Fibroblast of villous mesenchyme (primary cell): Measurements from ENCODE around the gene ADAMTSL1. TPM values are rescaled to one million over a fixed set of nuclear protein-coding genes. Genes with fewer than 3 reads are reported as not detected.
A peak's percentile ranks its signal among the peaks of the same experiment; 100 is the strongest.

Source experiments
- DNase-seq: peaks from one replicate; pipeline ENCODE4 v3.0.0-alpha.2; 2010; ENCODE audit warnings: low read depth
- H3K4me3 ChIP-seq: 2 replicates; pipeline ENCODE4 v1.5.1; 2011; ENCODE audit warnings: low read depth, mild to moderate bottlenecking, low read length
- total RNA-seq: library from RNA; depleted of rRNA; stranded (reverse); fragments of >200 nt; gene quantifications from 2 replicates; pipeline ENCODE4 v1.2.3, GENCODE V29; 2012
- TF ChIP-seq, protein P1 (sequence below): IDR thresholded peaks from 2 replicates; pipeline ENCODE4 v1.5.1; 2012; ENCODE audit warnings: low read depth, mild to moderate bottlenecking, low read length; ENCODE audit not compliant: insufficient read depth

The ADAMTSL1 gene, protein sequence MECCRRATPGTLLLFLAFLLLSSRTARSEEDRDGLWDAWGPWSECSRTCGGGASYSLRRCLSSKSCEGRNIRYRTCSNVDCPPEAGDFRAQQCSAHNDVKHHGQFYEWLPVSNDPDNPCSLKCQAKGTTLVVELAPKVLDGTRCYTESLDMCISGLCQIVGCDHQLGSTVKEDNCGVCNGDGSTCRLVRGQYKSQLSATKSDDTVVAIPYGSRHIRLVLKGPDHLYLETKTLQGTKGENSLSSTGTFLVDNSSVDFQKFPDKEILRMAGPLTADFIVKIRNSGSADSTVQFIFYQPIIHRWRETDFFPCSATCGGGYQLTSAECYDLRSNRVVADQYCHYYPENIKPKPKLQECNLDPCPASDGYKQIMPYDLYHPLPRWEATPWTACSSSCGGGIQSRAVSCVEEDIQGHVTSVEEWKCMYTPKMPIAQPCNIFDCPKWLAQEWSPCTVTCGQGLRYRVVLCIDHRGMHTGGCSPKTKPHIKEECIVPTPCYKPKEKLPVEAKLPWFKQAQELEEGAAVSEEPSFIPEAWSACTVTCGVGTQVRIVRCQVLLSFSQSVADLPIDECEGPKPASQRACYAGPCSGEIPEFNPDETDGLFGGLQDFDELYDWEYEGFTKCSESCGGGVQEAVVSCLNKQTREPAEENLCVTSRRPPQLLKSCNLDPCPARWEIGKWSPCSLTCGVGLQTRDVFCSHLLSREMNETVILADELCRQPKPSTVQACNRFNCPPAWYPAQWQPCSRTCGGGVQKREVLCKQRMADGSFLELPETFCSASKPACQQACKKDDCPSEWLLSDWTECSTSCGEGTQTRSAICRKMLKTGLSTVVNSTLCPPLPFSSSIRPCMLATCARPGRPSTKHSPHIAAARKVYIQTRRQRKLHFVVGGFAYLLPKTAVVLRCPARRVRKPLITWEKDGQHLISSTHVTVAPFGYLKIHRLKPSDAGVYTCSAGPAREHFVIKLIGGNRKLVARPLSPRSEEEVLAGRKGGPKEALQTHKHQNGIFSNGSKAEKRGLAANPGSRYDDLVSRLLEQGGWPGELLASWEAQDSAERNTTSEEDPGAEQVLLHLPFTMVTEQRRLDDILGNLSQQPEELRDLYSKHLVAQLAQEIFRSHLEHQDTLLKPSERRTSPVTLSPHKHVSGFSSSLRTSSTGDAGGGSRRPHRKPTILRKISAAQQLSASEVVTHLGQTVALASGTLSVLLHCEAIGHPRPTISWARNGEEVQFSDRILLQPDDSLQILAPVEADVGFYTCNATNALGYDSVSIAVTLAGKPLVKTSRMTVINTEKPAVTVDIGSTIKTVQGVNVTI (N-terminal part only)
- total RNA-seq = 3.0 and 10.0 TPM in 2 replicates

DNA sequence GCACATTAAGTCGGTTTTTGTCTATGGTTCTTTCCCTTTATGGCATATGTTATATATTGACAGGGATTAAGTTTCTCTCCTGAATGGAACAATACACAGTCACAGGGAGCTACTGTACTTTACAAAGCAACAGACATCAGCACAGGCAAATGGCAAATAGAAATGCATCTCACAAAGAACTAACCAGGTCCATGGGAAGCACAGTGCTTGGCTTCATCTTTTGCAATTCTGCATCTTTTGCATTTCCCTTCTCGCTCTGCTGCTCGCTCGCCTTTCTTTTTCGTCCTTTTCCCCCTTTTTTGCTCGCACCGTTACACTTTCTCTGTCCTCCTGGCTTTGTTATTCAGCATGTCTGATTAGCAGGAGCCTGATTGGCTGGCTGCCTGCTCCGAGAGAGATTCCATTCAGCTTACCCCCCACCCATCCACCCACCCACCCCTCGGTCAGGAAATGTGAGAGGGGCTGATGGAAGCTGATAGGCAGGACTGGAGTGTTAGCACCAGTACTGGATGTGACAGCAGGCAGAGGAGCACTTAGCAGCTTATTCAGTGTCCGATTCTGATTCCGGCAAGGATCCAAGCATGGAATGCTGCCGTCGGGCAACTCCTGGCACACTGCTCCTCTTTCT lies at the start of gene ADAMTSL1:
Gene ADAMTSL1 (plus strand): TSS at position 502 of the 628 bp plus-strand sequence. CDS start 80 bp downstream, at position 582.
- DNase-seq = peak; percentile 23
- peak within 1 kb of the TSS; percentile 47 for H3K4me3 ChIP-seq
- TF ChIP-seq, protein P1, sequence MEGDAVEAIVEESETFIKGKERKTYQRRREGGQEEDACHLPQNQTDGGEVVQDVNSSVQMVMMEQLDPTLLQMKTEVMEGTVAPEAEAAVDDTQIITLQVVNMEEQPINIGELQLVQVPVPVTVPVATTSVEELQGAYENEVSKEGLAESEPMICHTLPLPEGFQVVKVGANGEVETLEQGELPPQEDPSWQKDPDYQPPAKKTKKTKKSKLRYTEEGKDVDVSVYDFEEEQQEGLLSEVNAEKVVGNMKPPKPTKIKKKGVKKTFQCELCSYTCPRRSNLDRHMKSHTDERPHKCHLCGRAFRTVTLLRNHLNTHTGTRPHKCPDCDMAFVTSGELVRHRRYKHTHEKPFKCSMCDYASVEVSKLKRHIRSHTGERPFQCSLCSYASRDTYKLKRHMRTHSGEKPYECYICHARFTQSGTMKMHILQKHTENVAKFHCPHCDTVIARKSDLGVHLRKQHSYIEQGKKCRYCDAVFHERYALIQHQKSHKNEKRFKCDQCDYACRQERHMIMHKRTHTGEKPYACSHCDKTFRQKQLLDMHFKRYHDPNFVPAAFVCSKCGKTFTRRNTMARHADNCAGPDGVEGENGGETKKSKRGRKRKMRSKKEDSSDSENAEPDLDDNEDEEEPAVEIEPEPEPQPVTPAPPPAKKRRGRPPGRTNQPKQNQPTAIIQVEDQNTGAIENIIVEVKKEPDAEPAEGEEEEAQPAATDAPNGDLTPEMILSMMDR = no peak

DNA sequence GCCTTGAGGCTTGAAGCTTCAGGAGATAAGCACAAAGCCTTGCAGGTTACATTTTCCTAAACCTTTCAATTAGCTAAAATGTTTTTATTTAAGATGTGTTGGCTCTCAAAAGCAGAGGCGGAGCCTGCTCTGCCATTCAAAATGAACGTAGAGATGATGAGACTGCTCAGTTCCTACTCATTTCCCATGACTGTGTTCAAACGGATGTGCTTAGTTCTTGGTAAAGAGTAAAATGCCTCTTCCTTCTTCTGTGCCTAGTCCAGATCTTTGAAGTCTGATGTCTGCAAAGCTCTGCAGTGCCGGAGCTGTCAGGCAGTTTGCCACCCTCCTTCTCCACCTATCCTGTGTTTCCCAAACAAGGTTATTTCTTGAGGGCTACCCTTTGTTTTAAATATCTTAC lies 46.3 kb upstream of the ADAMTSL1 start:
- no peak for DNase-seq
- TF ChIP-seq, protein P1 = no peak

DNA sequence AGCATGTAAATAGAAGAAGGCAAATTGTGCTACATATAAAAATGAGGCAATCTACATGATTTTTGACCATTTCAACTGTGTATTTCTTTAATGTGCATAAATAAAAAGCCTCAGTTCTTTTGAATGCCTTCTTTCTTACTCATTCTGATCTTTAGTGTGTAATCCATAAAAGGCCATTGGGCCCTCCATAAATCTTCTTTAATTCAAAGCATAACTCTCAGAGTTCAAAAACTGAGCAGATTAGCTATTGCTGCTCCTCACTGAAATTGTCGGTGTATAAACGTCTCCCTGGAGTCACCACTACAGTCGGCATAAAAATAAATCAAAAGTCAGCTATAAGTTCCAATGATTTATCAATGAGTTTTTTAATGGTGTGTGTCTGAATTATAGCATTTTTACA lies 45.3 kb upstream of the ADAMTSL1 start:
- TF ChIP-seq, protein P1 = no peak
- DNase-seq = no peak
- H3K4me3 ChIP-seq = no peak overlapping the region

More for the DNA sequence above, 46.3 kb upstream of the ADAMTSL1 start:
- H3K4me3 ChIP-seq = no peak overlapping the region

DNA sequence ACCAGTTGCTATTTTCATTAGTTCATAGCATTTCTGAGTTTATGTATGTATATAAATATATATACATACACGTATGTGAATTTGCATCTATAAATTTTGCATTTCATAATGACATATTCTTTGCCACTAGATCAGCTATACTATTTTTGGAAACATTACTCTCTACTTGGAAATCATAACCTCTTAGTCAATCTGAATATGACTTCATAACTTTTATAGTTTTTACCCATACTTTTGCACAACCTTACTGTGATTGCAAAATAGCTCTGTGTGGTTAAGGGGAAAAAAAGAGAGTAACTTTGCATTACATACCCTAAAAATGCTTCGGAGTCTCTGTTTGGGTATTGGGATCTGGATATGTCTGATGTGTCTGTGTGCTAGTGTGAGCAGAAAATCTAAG lies 44.9 kb upstream of the ADAMTSL1 start:
- no peak overlapping the region for H3K4me3 ChIP-seq
- TF ChIP-seq, protein P1 = no peak
- DNase-seq = peak; percentile 87

DNA sequence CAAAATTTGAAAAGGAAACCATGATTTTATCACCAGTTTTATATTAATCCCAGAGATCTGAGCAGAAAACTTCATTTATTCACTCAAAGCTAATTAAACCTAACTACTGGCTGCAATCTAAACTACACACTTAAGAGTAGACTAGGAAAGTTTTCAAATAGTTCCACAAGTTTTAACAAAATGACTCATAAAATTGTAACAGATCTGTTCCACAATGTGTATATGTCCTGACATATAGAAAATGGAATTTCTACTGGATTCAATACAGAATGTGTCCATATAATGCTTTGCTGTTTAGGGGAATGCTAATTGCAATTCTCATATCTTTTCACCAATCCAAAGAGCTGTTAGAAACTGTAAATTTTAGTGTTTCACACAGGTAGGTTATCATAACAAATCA lies 40.3 kb upstream of the ADAMTSL1 start:
- no peak overlapping the region for H3K4me3 ChIP-seq
- no peak for DNase-seq
- TF ChIP-seq, protein P1 = no peak
